A673 (cell line): ENCODE data around the gene GIGYF2. TPM values are rescaled to one million over a fixed set of nuclear protein-coding genes. Genes with fewer than 3 reads are reported as not detected.

Experiments used
- BruUV-seq: library from RNA; stranded (reverse); fragments of 400-500 nt; replicated peaks from 2 replicates; lab custom pipeline; 2021; lab: Mats Ljungman, UMichigan
- CTCF ChIA-PET: fragments of 300-600 bp; sonication (Branson Sonifier 250); formaldehyde crosslinking; loops from one replicate; lab custom pipeline; 2022; ENCODE audit warnings: antibody characterized with exemption; lab: Charles Lee
- POLR2A ChIA-PET: fragments of 300-600 bp; sonication (Branson Sonifier 250); formaldehyde crosslinking; loops from one replicate; lab custom pipeline; 2022; ENCODE audit warnings: antibody characterized with exemption; ENCODE audit not compliant: low non-redundant PET; lab: Charles Lee
- DNase-seq: peaks from one replicate; pipeline ENCODE4 v3.0.0-alpha.2; 2015; ENCODE audit warnings: low spot score
- H3K27ac ChIP-seq: fragments of 200-600 bp; sonication (generic); 2 replicates; pipeline ENCODE4 v1.5.1; 2016; ENCODE audit warnings: mixed run types, low read depth, mild to moderate bottlenecking, mixed read lengths, antibody characterized with exemption, low read length; ENCODE audit not compliant: poor library complexity, severe bottlenecking
- H3K27me3 ChIP-seq: fragments of 200-600 bp; sonication (generic); replicated peaks from 2 replicates; pipeline ENCODE4 v1.6.1; 2017; ENCODE audit warnings: mixed run types, low read depth, mild to moderate bottlenecking, mixed read lengths, antibody characterized with exemption, low read length; ENCODE audit not compliant: insufficient read depth, poor library complexity
- H3K36me3 ChIP-seq: fragments of 200-600 bp; sonication (generic); 2 replicates; pipeline ENCODE4 v1.6.1; 2016; ENCODE audit warnings: mixed run types, mild to moderate bottlenecking, mixed read lengths, antibody characterized with exemption, low read length; ENCODE audit not compliant: insufficient read depth, poor library complexity, severe bottlenecking
- H3K4me1 ChIP-seq: fragments of 200-600 bp; sonication (generic); 2 replicates; pipeline ENCODE4 v1.6.1; 2017; ENCODE audit warnings: mixed run types, mild to moderate bottlenecking, mixed read lengths, antibody characterized with exemption, low read length; ENCODE audit not compliant: insufficient read depth, poor library complexity, severe bottlenecking
- H3K4me3 ChIP-seq: fragments of 200-600 bp; sonication (generic); 2 replicates; pipeline ENCODE4 v1.5.1; 2016; ENCODE audit warnings: low read depth, mixed run types, mild to moderate bottlenecking, mixed read lengths, low read length; ENCODE audit not compliant: poor library complexity, severe bottlenecking
- H3K9me3 ChIP-seq: fragments of 200-600 bp; sonication (generic); 2 replicates; pipeline ENCODE4 v1.6.1; 2016; ENCODE audit warnings: mixed run types, low read depth, mild to moderate bottlenecking, mixed read lengths, antibody characterized with exemption, low read length; ENCODE audit not compliant: poor library complexity, severe bottlenecking
- CTCF ChIP-seq: fragments of 300-800, 200-600 bp; sonication (generic); conservative IDR thresholded peaks from 2 replicates; pipeline ENCODE4 v1.5.1; 2017; ENCODE audit warnings: low read depth, mild to moderate bottlenecking, antibody characterized with exemption, low read length, moderate library complexity, mixed read lengths
- EZH2 ChIP-seq: fragments of 200-600 bp; sonication (generic); IDR thresholded peaks from 2 replicates; pipeline ENCODE4 v1.6.1; 2017; ENCODE audit warnings: borderline replicate concordance, low read depth, mild to moderate bottlenecking, mixed read lengths, antibody characterized with exemption, low read length; ENCODE audit not compliant: poor library complexity, severe bottlenecking
- intact Hi-C: fragments of 100-400 bp; cut with micrococcal nuclease; formaldehyde crosslinking; loops from one replicate; pipeline ENCODE4 v1.10.0; 2022; ENCODE audit not compliant: unreplicated experiment
- total RNA-seq: library from RNA; stranded (reverse); gene quantifications from 2 replicates; pipeline ENCODE4 v1.2.3, GENCODE V29; 2021

The GIGYF2 gene
- total RNA-seq, 1 experiment from 2014 or later: 62.8 TPM

GRCh38 chr2:232674491-232674890 lies 22.6 kb upstream of the GIGYF2 start:
- DNase-seq: no peak
- POLR2A ChIA-PET: no interaction called here
- Histone ChIP-seq H3K36me3 (no peaks in the 10 kb centered on the region), H3K4me3 (no peak overlapping the region), H3K27me3 (no peaks in the 10 kb centered on the region), H3K4me1 (no peaks in the 10 kb centered on the region), H3K27ac (no peak overlapping the region), H3K9me3 (no peaks in the 10 kb centered on the region)
- no TSS peak for BruUV-seq
- intact Hi-C loops: no loop called here
- TF ChIP-seq EZH2 (no peak), CTCF (no peak)
- CTCF ChIA-PET: no interaction called here

GRCh38 chr2:232675381-232675780 lies 21.8 kb upstream of the GIGYF2 start:
- no TSS peak for BruUV-seq
- no peak for TF ChIP-seq EZH2
- POLR2A ChIA-PET: no interaction called here

GRCh38 chr2:232680006-232680405 lies 17.1 kb upstream of the GIGYF2 start:
- H3K4me3 ChIP-seq: no peak overlapping the region
- no peaks in the 10 kb centered on the region for H3K9me3 ChIP-seq
- ChIA-PET CTCF (no interaction called here), POLR2A (interaction anchor here (0.7 kb wide), 1 partner anchor 918 kb away, joined by 7 read pairs; no protein-coding TSS in a partner anchor)
- no peak for DNase-seq
- no peaks in the 10 kb centered on the region for H3K27me3 ChIP-seq
- intact Hi-C loops: no loop called here
- BruUV-seq: no TSS peak
- H3K36me3 ChIP-seq: no peaks in the 10 kb centered on the region
- no peak overlapping the region for H3K27ac ChIP-seq
- TF ChIP-seq EZH2 (no peak), CTCF (no peak)
- H3K4me1 ChIP-seq: no peaks in the 10 kb centered on the region

More at GRCh38 chr2:232675381-232675780, 21.8 kb upstream of the GIGYF2 start:
- Histone ChIP-seq H3K27ac (no peak overlapping the region), H3K36me3 (no peaks in the 10 kb centered on the region), H3K4me3 (no peak overlapping the region), H3K9me3 (no peaks in the 10 kb centered on the region), H3K4me1 (no peaks in the 10 kb centered on the region), H3K27me3 (no peaks in the 10 kb centered on the region)
- DNase-seq: no peak
- intact Hi-C loops: no loop called here
- CTCF ChIA-PET: no interaction called here

- DNase-seq: no peak
- POLR2A ChIA-PET: no interaction called here
- Histone ChIP-seq H3K27me3 (no peaks in the 10 kb centered on the region), H3K36me3 (no peaks in the 10 kb centered on the region), H3K27ac (no peak overlapping the region), H3K4me3 (no peak overlapping the region), H3K9me3 (no peaks in the 10 kb centered on the region), H3K4me1 (no peaks in the 10 kb centered on the region)
- CTCF ChIA-PET: interaction anchor here (1.1 kb wide), 1 partner anchor 12 kb away, joined by 3 read pairs; no protein-coding TSS in a partner anchor
- intact Hi-C loops: no loop called here
- no TSS peak for BruUV-seq
- TF ChIP-seq EZH2 (no peak), CTCF (no peak)
Observed at GRCh38 chr2:232681527-232681926, 15.6 kb upstream of the GIGYF2 start.
